NCI-H82 treated with DMSO at 0.1 percent for 48 hours (cell line): ENCODE measurements around the gene C4A.
"Not testable (repeated sequence)": the region's sequence is repeated elsewhere in the genome, so short reads cannot be mapped to it uniquely, and the experiment has no call there.

Experiments
- DNase-seq: peaks from one replicate; lab custom pipeline; 2025; ENCODE audit not compliant: unreplicated experiment; lab: John Stamatoyannopoulos, UW

Gene C4A

GRCh38 chr6:32047855-32048766 is 66.3 kb downstream of the C4A start:
- no peak for DNase-seq

DNA sequence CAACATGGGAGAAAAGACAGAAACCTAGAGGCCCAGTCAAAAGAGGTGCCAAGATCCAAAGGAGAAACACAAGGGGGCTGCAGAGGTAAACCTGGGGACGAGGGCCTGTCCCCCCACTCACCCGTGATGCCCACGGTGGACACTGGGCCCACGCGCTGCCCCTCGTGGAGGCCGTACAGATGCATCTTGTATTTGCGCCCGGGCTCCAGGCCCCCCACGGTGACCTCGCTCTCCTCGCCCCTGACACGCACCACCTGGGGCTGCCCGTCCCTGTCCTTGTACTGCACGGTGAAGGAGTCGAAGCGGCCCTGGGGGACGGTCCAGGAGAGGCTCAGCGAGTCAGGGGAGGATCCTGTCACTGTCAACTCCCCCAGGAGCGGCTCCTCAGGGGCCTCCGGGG is 67.3 kb downstream of the C4A start:
- DNase-seq: not testable (repeated sequence)

GRCh38 chr6:32049736-32050135 is 67.9 kb downstream of the C4A start:
- not testable (repeated sequence) for DNase-seq

DNA sequence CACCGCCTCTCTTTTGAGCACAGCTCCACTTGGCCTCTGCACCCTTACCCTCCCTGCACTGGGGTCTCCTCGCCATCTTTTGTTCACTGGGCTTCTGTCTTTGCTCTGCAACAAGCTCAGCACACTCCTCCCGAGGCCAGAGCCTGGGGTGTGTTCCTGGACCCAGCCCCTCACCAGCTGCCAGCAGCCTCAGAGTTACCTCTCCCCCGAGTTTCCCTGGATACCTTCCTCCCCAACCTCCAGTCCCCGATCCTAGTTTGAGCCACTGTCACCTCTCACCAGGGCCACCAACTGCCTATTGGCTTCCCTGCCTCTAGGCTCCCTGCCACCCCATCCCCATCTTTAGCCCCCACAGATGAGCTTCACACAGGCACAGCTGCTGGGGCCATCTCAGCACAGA is 68.7 kb downstream of the C4A start:
- no peak for DNase-seq
